ENCODE data around the gene KCNJ10. TPM values are rescaled to one million over a fixed set of nuclear protein-coding genes. Genes with fewer than 3 reads are reported as not detected.

The KCNJ10 gene
- 12.7 TPM for total RNA-seq

GRCh38 chr1:160069460-160070231 is at the start of gene KCNJ10:
KCNJ10 (minus strand) TSS chr1:160070160; CDS start chr1:160042532, 27,628 bp downstream.

GRCh38 chr1:160115545-160116282 is 45.8 kb upstream of the KCNJ10 start, which contains the start of gene ATP1A2:
ATP1A2 (plus strand) TSS chr1:160115759; CDS start chr1:160115862, 103 bp downstream.

GRCh38 chr1:160097911-160098851 is 28.2 kb upstream of the KCNJ10 start, which contains the start of gene IGSF8:
IGSF8 (minus strand) TSS chr1:160098619; CDS start chr1:160098472, 147 bp downstream.

GRCh38 chr1:160081261-160081936 is 11.4 kb upstream of the KCNJ10 start, which contains the start of gene KCNJ9:
KCNJ9 (plus strand) TSS chr1:160081538; CDS start chr1:160084031, 2,493 bp downstream.

GRCh38 chr1:160031365-160032164 is 38.4 kb downstream of the KCNJ10 start, which contains the start of gene PIGM:
PIGM (minus strand) TSS chr1:160031990; CDS start chr1:160031739, 251 bp downstream.

GRCh38 chr1:159953536-159954515 is 116.1 kb downstream of the KCNJ10 start, which contains the start of gene SLAMF9:
SLAMF9 (minus strand) TSS chr1:159954237; CDS start chr1:159954137, 100 bp downstream.

Other genes with a start within 250 kb of the KCNJ10 start
- gene SLAMF8, start 243.3 kb downstream of the KCNJ10 start, total RNA-seq = 0.88 TPM
- gene VSIG8, start 207.5 kb downstream of the KCNJ10 start, total RNA-seq = 0.23 TPM
- gene CFAP45, start 170.0 kb downstream of the KCNJ10 start, total RNA-seq = 0.41 TPM
- 109 TPM for gene TAGLN2, start 144.7 kb downstream of the KCNJ10 start, total RNA-seq
- 5.8 TPM for gene IGSF9, start 124.5 kb downstream of the KCNJ10 start, total RNA-seq
- not detected for gene SLAMF9, start 115.9 kb downstream of the KCNJ10 start, total RNA-seq
- gene PIGM, start 38.2 kb downstream of the KCNJ10 start, total RNA-seq = 5.7 TPM
- gene KCNJ9, start 11.4 kb upstream of the KCNJ10 start, total RNA-seq = 0.12 TPM
- 32.8 TPM for gene IGSF8, start 28.5 kb upstream of the KCNJ10 start, total RNA-seq
- 36.4 TPM for gene ATP1A2, start 45.6 kb upstream of the KCNJ10 start, total RNA-seq
- 0.76 TPM for gene ATP1A4, start 81.4 kb upstream of the KCNJ10 start, total RNA-seq
- 103 TPM for gene CASQ1, start 120.4 kb upstream of the KCNJ10 start, total RNA-seq
- gene PEA15, start 135.2 kb upstream of the KCNJ10 start, total RNA-seq = 43.7 TPM
- 148 TPM for gene DCAF8, start 192.4 kb upstream of the KCNJ10 start, total RNA-seq
- 58.0 TPM for gene PEX19, start 215.0 kb upstream of the KCNJ10 start, total RNA-seq

Data from metanephros (tissue), 1 donor.